Stimulated activated CD8-positive, alpha-beta memory T cell treated with anti-CD3 and anti-CD28 coated beads, Interleukin-12 subunit alpha, Interleukin-12 subunit beta, amount 100 ng/mL, for 24 hours (primary cell): ENCODE measurements around the gene JAGN1.
"Not testable (repeated sequence)": the region's sequence is repeated elsewhere in the genome, so short reads cannot be mapped to it uniquely, and the experiment has no call there.

Experiments
- DNase-seq: peaks from one replicate; pipeline ENCODE4 v3.0.0-alpha.2; 2020; ENCODE audit errors: extremely low read depth

JAGN1 gene

GRCh38 chr3:9890249-9891071 lies at the start of gene JAGN1:
JAGN1 (plus strand) TSS chr3:9890610; CDS start chr3:9890723, 113 bp downstream.
- peak; percentile 73 for DNase-seq

DNA sequence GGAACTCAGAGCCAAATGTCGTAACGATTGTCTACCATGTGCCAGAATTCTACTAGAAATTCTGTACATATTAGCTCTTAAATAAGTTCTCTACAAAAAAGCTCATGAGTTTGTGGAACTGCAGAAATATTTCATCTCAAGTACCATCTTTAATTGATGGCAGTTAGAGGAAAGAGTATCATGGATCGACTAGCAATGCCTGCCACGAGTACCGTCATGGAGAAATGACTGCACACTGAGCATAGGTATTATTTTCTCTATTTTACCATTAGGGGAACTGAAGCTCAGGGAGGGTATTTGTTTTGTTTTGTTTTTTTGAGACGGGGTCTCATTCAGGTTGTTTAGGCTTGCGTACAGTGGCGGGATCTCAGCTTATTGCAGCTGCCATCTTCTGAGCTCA lies 49.4 kb upstream of the JAGN1 start:
- no peak for DNase-seq

DNA sequence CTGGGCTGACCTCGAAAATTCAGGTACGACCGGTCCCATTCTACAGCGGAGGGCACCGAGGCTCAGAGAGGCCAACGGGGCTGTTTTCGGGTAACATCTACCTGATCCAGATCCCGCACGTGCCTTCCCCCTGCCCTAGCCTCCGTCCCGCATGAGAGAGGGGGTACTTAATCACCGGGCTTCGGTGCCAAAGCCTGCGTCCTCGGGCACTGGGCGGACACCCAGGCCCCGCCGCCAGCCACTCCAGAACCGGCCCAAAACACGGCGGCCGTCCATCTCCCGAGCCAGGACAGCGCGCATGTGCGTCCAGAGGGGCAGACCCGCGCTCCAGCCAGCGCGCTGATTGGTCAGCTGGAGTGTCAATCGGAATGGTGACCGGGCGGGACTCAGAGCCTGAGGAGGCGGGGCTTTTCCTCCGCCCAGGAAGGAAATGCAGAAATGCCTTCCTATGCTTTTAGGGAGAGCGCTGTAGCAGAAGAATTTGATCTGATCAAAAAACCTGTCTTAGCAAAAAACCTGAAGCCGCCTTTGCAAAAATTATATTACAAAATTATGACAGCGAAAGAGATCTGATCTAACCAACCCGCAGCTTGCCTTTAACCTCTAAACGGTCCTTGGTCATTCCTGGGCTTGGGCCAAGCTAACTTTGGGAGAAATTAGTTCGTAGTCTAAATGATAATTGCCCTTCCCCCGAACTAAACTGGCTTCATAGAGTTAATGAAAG lies 46.5 kb upstream of the JAGN1 start, which contains the start of gene RPUSD3:
Gene RPUSD3 (minus strand): TSS at position 294 of the 724 bp plus-strand sequence. CDS start 18 bp downstream, at position 276.
- DNase-seq: peak; percentile 84

DNA sequence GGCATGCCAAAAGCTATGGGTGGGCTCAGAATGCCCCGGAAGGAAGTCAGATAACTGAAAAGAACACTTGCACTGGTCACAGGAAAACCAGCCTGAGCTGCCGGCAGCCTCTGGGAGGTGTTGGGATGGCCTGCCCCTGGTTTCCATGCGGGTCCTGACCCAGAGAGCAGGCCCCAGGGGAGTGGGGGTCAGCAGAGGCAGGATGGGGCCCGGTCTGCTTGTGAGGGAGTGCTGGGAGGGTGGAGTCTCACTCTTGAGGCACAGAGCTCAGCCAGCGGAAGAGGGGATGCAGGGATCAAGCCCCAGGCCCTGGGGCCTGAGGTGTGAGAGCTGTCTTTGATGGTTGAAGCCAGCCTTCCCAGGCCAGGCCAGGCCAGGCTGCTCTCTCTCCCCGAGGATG lies 44.2 kb upstream of the JAGN1 start:
- DNase-seq: no peak

DNA sequence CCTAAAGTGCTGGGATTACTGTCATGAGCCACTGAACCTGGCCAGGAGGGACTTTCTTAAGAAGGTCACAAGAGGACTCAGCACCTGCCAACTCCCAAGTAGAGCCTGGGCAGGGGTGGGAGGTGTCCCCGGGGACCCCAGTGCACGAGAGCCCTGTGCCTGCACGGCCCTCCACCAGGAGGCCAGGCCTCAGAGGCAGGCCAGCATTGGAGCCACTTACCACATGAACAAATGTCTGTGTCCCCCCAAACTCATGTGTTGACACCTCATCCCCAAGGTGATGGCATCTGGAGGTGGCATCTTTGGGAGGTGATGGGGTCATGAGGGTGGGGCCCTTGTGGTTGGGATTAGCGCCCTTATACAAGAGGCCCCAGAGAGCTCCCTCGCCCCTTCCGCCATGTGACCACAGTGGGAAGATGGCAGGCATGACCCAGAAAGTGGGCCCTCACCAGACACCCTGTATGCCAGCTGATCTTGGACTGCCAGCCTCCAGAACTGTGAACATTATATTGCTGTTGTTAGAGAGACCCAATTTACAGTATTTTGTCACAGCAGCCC lies 43.4 kb upstream of the JAGN1 start:
- DNase-seq: no peak

GRCh38 chr3:9847870-9848269 lies 42.5 kb upstream of the JAGN1 start:
- DNase-seq: not testable (repeated sequence)

DNA sequence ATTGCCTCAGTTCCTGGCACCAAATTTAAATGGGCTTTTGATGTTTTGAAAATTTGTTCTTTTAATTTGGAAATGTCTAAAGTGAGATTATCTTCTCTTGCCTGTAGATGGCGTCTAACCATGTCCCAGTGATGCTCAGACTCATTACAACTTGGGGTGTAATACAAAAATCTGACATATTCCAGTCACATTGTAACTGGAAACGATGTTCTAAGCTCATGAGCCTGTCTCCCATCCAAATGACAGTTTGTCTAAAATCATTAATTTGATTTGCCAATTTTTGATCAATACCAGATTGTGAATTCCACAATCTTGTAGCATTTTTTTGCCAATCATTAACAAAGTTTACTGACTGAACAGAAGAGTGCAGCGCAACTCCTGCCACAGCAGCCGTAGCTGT lies 41.5 kb upstream of the JAGN1 start:
- DNase-seq: not testable (repeated sequence)

DNA sequence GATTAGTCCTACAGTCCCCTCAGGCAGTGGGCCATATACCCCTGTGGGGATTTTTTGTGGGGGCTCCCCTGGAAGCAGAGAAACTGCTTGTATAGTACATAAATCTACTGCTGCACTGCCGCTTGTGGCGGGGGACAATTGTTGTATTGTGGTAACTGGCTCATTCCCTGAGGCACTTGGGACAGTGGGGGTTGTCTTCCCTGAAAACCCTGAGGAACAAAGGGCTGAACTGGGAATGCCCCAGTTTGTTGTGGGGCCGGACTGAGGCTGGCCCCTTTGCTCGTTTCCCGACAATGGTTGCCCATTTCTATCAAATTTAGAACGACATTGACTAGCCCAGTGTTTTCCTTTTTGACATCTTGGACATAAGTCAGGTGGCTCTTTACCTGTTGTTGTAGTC lies 39.0 kb upstream of the JAGN1 start:
- DNase-seq: not testable (repeated sequence)

GRCh38 chr3:9851926-9852325 lies 38.5 kb upstream of the JAGN1 start:
- DNase-seq: not testable (repeated sequence)

- no peak for DNase-seq
Observed at GRCh38 chr3:9852528-9852927, 37.9 kb upstream of the JAGN1 start.

DNA sequence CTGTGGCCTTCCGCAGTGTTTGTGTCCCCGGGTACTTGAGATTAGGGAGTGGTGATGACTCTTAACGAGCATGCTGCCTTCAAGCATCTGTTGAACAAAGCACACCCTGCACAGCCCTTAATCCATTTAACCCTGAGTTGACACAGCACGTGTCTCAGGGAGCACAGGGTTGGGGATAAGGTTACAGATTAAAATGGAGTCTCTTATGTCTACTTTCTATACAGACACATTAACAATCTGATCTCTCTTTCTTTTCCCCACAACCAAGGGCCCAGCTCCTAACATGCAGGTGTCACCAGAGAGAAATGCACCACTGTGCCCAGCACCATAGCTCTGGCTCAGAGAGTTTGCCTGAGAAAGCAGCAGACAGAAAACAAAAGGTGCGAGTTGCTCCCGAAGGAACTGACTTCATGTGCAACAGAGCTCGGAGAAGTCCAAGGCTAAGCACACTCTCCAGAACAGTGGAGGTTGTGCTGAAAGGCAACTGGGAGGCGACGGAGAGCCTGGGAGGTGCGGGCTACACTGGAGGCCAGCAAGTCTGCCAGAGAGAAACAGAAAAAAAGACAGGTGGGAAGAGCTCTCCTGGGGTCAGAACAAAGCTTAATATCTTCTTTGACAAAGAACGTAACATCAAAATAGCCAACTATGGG lies 36.0 kb upstream of the JAGN1 start:
- not testable (repeated sequence) for DNase-seq

GRCh38 chr3:9855594-9855993 lies 34.8 kb upstream of the JAGN1 start:
- DNase-seq: no peak

DNA sequence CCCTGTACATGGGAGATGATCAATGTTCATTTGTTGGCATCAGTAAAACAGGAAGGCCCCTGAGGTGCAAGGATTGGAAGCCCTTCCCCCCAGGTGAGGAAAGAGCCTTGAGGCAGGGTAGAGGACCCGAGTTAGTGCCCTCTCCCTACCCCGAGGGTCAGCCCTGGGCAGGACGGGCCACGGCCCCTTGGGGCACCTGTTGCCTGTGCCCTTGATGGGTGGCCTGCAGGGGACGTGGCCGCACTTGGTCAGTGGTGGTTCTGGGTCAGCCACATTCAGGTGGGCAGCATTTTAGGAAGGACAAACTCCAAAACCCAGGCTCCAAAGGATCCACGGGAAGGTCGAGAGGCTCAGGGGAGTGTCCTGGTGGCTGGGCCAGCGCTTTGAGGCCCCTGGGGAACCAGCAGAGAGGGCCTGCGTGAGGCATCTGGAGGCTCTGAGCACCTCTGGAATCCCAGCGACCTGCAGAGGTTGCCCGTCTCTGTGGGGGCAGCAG lies 30.8 kb upstream of the JAGN1 start:
- no peak for DNase-seq

DNA sequence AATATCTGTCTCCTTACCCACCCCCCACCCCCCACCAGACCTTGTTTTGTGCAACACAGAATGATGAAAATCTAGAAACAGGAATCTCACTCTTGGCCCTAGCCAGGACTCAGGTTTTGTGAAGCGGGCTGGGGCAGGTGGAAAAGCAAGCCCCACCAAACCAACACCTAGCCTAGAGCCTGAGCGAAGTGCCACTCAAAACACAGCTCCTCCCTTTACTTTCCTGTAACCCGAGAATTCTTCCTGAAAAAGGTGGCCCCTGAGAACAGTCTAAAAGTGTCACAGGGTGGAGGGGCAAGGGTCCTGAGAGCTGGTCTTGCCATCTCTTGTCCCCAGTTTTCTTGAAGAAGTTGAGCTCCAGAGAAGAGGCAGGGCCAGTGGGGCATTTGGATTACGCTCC lies 29.2 kb upstream of the JAGN1 start:
- no peak for DNase-seq

- DNase-seq: no peak
Observed at GRCh38 chr3:9861626-9862130, 28.7 kb upstream of the JAGN1 start.

GRCh38 chr3:9862391-9863057 lies 27.9 kb upstream of the JAGN1 start:
- no peak for DNase-seq

DNA sequence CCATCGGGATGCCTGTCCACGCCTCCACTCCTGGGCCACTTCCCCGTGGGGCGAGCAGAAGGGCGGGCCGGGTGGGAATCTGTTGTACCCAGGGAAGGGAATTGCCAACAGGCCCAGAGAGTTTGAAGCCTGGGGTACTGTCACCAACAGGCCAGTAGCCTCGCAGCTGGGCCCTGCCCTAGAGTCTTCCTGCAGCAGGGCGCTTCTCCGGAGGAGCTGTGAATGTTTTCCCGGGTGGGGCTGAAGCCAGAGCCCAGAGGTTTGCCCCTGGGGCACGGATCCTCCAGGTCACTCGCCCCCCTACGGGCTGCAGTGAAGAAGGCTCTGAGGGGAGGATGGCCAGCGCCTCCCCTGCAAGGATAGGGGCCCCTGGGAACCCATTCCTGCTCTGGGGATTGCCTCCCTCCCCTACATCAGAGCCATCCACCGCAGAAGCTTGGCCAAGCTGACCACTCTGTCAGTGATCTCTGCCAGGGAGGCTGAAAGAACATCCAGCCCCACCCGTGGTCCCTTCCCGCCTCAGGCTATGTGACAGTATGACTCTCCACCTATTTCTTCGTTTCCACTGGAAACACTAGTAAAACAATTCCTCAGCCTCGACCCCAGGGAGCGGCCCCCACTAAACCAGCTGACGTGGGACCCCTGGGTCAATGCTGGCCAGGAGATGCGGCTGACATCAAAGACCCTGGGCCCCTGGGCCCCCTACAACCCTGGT lies 27.2 kb upstream of the JAGN1 start:
- DNase-seq: no peak

DNA sequence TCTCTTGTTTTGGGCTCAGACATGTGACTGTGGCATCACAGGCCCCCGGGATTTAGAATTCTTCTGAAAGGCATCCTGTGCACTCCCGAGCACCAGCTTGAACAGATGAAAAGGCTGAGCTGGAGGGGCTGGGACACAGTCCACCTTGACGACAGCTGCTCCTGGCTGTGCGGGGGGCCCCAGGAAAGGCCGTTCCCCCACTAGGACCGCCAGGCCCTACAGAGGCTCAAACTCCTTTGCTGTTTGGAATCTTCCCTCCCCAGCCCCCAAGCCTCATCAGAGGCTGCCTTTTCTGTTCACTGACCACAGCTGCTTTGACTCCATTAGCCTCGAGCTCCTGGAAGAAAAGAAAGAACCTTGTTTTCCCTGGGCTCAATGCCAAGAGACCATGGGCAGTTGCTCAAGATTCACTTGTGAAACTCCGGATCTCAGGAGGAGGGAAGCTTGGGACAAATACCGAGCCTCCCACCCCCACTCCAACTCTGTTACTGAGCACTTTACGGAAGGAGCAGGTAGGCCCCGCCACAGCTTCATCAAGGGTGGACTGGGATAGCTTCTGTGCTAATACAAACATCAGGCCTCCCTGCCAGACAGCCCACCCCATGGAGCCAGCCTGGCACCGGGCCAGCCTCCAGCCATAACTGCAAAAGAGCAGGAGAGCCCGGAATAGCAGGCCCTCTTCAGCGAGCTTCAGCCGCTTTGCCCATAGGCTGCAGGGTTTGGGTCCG lies 26.0 kb upstream of the JAGN1 start:
- DNase-seq: no peak

- DNase-seq: not testable (repeated sequence)
Observed at GRCh38 chr3:9865125-9865637, 25.2 kb upstream of the JAGN1 start.

DNA sequence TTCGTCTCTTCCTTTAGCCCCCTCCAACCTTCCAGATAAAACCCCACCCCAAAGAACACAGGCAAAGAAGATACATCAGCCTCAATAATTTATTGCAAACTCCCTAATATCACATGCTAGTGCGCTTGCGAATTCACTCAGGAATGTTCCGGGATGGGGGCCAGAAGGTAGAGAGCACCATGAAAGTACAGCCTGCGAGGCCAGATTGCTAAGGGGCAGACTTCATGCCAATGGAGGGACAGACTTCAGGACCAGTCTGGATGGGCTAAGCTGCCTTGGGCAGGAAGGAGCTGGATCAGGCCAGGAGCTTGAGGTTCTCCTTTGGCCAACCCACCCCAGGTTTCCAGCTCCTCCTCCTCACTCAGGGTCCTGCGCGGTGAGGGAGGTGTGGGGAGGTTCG lies 23.8 kb upstream of the JAGN1 start:
- DNase-seq: no peak
